Measurements from ENCODE around the gene PPEF1. TPM values are rescaled to one million over a fixed set of nuclear protein-coding genes. Genes with fewer than 3 reads are reported as not detected.

Gene PPEF1, protein sequence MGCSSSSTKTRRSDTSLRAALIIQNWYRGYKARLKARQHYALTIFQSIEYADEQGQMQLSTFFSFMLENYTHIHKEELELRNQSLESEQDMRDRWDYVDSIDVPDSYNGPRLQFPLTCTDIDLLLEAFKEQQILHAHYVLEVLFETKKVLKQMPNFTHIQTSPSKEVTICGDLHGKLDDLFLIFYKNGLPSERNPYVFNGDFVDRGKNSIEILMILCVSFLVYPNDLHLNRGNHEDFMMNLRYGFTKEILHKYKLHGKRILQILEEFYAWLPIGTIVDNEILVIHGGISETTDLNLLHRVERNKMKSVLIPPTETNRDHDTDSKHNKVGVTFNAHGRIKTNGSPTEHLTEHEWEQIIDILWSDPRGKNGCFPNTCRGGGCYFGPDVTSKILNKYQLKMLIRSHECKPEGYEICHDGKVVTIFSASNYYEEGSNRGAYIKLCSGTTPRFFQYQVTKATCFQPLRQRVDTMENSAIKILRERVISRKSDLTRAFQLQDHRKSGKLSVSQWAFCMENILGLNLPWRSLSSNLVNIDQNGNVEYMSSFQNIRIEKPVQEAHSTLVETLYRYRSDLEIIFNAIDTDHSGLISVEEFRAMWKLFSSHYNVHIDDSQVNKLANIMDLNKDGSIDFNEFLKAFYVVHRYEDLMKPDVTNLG
- polyA plus RNA-seq (ENCODE audit: low read depth in 6 of 6), result under 1 TPM in 1 of 6 donors, not detected in 5; 0.74 TPM

- Mint-ChIP-seq H3K36me3 (no peaks in the 10 kb centered on the region), H3K9me3 (no peaks in the 10 kb centered on the region), H3K4me1 (peaks cover 0 to 2% (median 0%) of the 10 kb centered on the region in 3 donors), H3K27me3 (no peaks in the 10 kb centered on the region), H3K27ac (no peak within 1 kb of the TSS), H3K4me3 (no peak within 1 kb of the TSS)
- DNase-seq, result no peak
- no peak for ATAC-seq (ENCODE audit: low read depth in 2 of 2)
Observed at GRCh38 chrX:18707426-18708049, at the start of gene PPEF1. PPEF1 (plus strand) TSS chrX:18707645; CDS start chrX:18707781, 136 bp downstream.

- Mint-ChIP-seq H3K36me3 (no peaks in the 10 kb centered on the region), H3K9me3 (peaks cover 0 to 8% (median 0%) of the 10 kb centered on the region in 7 donors), H3K4me1 (peaks cover 0 to 8% (median under 1%) of the 10 kb centered on the region in 3 donors), H3K4me3 (no peak overlapping the region), H3K27me3 (peaks cover 0 to 5% (median 5%) of the 10 kb centered on the region in 3 donors), H3K27ac (no peak overlapping the region)
- ATAC-seq (ENCODE audit: low read depth in 2 of 2) (no peak), DNase-seq (no peak)
Observed at GRCh38 chrX:18661273-18661672, 46.2 kb upstream of the PPEF1 start.

DNA sequence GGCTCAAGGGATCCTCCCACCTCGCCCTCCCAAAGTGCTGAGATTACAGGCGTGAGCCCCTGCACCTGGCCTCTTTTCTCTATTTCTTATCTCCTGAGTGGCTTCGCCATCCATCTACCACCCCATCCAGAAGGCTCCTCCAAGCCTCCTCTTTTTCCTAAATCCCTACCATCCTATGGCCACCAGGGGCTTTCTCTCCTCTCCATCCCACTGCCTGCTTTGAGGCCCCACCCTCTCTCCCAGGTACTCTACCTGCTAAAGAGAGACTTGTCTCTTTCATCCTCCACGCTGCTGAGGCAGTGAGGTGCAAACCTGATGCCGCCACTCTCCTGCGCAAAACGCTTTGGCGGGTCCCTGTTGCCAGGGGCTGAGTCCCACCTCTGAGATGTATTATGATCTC is 42.5 kb upstream of the PPEF1 start:
- DNase-seq, result no peak
- H3K4me3 Mint-ChIP-seq, result peak overlapping the region in 1 of 8 donors; percentile 59
- H3K9me3 Mint-ChIP-seq, result peaks cover 0 to 4% (median 0%) of the 10 kb centered on the region in 7 donors
- H3K27me3 Mint-ChIP-seq, result peaks cover 0 to 11% (median 8%) of the 10 kb centered on the region in 3 donors
- no peaks in the 10 kb centered on the region for H3K36me3 Mint-ChIP-seq
- H3K27ac Mint-ChIP-seq, result no peak overlapping the region
- no peak for ATAC-seq (ENCODE audit: low read depth in 2 of 2)
- peaks cover 9 to 19% (median 18%) of the 10 kb centered on the region in 3 donors for H3K4me1 Mint-ChIP-seq

DNA sequence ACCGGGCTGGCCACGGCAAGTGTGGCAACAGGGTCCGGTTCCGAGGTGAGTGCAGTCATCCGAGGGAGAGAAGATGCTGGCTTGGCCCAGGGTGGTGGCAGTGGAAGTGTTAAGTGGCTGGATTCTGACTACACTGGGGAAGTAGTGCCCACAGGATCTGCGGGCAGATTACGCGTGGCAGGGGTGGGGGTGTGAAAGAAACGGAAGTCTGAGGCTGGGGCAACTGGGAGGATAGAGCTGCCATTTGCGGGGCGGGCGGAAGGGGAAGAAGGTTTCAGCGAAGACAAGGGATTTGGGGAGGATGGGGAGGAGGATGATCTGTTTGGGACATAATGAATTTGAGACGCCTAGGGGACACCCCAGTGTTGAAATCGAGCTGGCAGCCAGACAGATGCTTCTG is 40.8 kb upstream of the PPEF1 start:
- Mint-ChIP-seq H3K36me3 (no peaks in the 10 kb centered on the region), H3K4me3 (peak overlapping the region in 1 of 8 donors; percentile 50), H3K4me1 (peaks cover 9 to 19% (median 18%) of the 10 kb centered on the region in 3 donors), H3K27me3 (peaks cover 0 to 11% (median 8%) of the 10 kb centered on the region in 3 donors), H3K9me3 (peaks cover 0 to 4% (median 0%) of the 10 kb centered on the region in 7 donors), H3K27ac (no peak overlapping the region)
- ATAC-seq (ENCODE audit: low read depth in 2 of 2) (no peak), DNase-seq (no peak)

DNA sequence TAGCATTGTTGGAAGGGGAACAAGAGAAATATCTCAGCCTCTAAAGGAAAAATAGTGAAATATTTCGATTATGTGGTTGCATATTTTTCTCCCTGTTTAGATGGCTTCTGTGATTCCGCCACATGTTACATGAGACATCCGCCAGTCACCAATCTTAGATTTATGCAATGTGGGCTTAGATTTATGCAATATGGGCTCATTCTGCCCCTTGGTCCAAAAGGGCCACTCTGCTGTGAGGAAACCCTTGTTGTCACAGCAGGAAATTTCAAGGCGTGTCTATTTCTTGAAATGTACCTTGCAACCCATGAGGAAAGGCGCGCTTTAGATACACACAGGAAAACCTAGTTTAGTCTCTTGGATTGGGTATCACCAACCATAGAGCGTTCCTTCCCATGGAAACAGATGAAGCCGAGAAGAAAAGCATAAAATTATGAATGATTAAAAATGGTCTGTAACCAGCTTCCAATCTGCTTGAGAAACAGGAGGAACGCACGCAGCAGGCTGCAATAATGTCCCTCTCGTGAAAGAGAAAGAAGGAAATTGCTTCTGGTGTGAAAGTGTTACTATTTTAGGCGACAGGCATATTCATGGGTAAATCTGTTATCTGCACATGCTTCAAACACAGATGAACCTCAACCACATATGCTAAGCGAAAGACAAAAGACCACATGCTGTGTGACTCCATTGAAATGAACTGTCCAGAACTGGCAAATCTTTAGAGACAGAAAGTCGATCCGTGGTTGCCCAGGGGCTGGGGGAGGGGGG is 39.2 kb upstream of the PPEF1 start:
- peak overlapping the region in 4 of 6 donors; percentile 8 to 76 (median 58) for H3K27ac Mint-ChIP-seq
- DNase-seq (no peak), ATAC-seq (ENCODE audit: low read depth in 2 of 2) (no peak)
- H3K36me3 Mint-ChIP-seq, result no peaks in the 10 kb centered on the region
- peaks cover 0 to 11% (median 8%) of the 10 kb centered on the region in 3 donors for H3K27me3 Mint-ChIP-seq
- peaks cover 0 to 5% (median 2%) of the 10 kb centered on the region in 7 donors for H3K9me3 Mint-ChIP-seq
- H3K4me3 Mint-ChIP-seq, result peak overlapping the region; percentile 38 to 77 (median 61)
- H3K4me1 Mint-ChIP-seq, result peaks cover 9 to 19% (median 18%) of the 10 kb centered on the region in 3 donors

- H3K4me1 Mint-ChIP-seq, result peaks cover 10 to 20% (median 12%) of the 10 kb centered on the region in 3 donors
- no peaks in the 10 kb centered on the region for H3K36me3 Mint-ChIP-seq
- peak within 1 kb of the TSS in 3 of 8 donors; percentile 19 to 76 (median 63) for H3K4me3 Mint-ChIP-seq
- DNase-seq (no peak), ATAC-seq (ENCODE audit: low read depth in 2 of 2) (no peak)
- H3K9me3 Mint-ChIP-seq, result peaks cover 0 to 5% (median 0%) of the 10 kb centered on the region in 7 donors
- peak within 1 kb of the TSS in 2 of 6 donors; percentile 37 to 49 for H3K27ac Mint-ChIP-seq
- H3K27me3 Mint-ChIP-seq, result no peaks in the 10 kb centered on the region
Observed at GRCh38 chrX:18672008-18672407, 35.4 kb upstream of the PPEF1 start, which contains the start of gene RS1. RS1 (minus strand) TSS chrX:18672108; CDS start chrX:18672068, 40 bp downstream.

GRCh38 chrX:18674417-18674787 is 33.0 kb upstream of the PPEF1 start:
- H3K4me3 Mint-ChIP-seq, result peak overlapping the region; percentile 76 to 94 (median 89)
- ATAC-seq (ENCODE audit: low read depth in 2 of 2) (peak; percentile 28 to 30), DNase-seq (no peak)
- H3K4me1 Mint-ChIP-seq, result peaks cover 11 to 13% (median 12%) of the 10 kb centered on the region in 3 donors
- peak overlapping the region; percentile 72 to 99 (median 94) for H3K27ac Mint-ChIP-seq
- H3K27me3 Mint-ChIP-seq, result no peaks in the 10 kb centered on the region
- no peaks in the 10 kb centered on the region for H3K36me3 Mint-ChIP-seq
- H3K9me3 Mint-ChIP-seq, result peaks cover 0 to 5% (median 0%) of the 10 kb centered on the region in 7 donors

DNA sequence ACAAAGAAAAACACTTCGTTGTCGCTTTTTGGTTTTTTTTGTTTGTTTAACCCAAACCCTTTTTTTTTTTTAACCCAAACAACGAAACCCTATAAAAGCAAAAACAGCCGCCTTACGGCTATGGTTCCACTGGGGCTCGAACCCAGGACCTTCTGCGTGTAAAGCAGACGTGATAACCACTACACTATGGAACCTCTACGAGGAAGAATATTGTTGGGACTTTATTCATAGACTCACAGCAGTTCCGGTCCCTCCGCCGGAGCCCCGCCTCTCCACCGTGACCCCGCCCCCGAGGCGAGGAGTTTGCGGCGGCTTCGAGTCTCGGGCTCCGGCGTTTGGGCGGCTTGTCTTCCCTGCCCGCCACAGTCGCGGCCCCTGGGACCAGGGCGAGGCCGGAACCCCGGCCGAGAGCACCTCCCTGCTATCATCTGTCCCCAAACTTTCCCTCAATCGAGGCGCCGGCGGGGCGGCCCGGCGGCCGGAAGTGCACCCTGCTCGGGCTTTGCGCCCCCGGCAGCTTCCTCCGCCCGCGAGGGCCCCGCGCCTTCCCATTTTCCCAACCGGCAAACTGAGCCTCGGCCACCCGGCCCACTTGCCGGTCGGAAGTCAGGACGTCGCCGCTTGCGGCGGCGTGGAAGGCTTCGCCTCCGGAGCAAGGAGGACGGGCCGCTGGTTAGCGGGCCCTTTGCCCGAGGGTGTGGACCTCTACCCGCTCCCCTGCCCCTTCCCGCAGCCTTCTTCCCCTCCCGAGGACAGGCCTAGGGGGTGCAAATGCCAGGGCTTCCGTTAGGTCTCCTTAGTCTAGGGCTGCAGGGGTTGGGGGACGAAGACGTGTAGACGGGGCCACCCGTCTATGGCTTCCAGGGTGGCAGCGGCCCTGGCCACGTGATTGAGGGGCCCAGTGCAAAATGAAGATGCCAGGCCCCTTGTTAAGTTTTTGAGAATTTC is 32.4 kb upstream of the PPEF1 start:
- peak overlapping the region; percentile 76 to 94 (median 89) for H3K4me3 Mint-ChIP-seq

GRCh38 chrX:18676050-18676449 is 31.4 kb upstream of the PPEF1 start:
- Mint-ChIP-seq H3K27ac (peak overlapping the region in 3 of 6 donors; percentile 66 to 95 (median 95)), H3K9me3 (peaks cover 0 to 5% (median 0%) of the 10 kb centered on the region in 7 donors), H3K4me3 (peak overlapping the region in 6 of 8 donors; percentile 36 to 94 (median 82)), H3K27me3 (no peaks in the 10 kb centered on the region), H3K4me1 (peaks cover 11 to 13% (median 12%) of the 10 kb centered on the region in 3 donors), H3K36me3 (no peaks in the 10 kb centered on the region)
- DNase-seq, result no peak
- ATAC-seq (ENCODE audit: low read depth in 2 of 2), result no peak

More for the DNA sequence above, 32.4 kb upstream of the PPEF1 start:
- H3K4me1 Mint-ChIP-seq, result peaks cover 11 to 13% (median 12%) of the 10 kb centered on the region in 3 donors
- peak overlapping the region; percentile 72 to 99 (median 95) for H3K27ac Mint-ChIP-seq
- ATAC-seq (ENCODE audit: low read depth in 2 of 2) (peak; percentile 75), DNase-seq (peak; percentile 87)
- no peaks in the 10 kb centered on the region for H3K27me3 Mint-ChIP-seq
- no peaks in the 10 kb centered on the region for H3K36me3 Mint-ChIP-seq
- peaks cover 0 to 5% (median 0%) of the 10 kb centered on the region in 7 donors for H3K9me3 Mint-ChIP-seq

DNA sequence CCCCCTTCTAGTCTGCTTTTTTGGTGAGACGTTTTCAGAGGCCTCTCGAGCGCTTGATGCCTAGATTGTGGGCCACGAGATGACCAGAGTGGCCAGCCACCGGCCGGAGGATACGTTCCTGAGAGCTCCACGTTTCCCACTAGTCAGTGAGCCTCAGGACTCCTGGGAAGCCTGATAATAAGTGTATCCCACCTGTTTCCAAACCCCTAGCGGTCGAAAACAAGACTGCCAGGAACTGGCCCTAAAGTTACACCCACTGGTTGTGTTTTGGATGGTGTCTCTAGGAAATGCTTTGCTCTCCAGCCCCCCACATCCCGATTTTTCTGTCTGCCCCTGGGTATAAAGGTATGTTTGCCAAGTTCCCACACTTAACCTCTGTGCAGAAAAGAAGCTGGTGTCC is 31.0 kb upstream of the PPEF1 start:
- Mint-ChIP-seq H3K27ac (peak overlapping the region in 3 of 6 donors; percentile 21 to 95 (median 95)), H3K4me3 (peak overlapping the region in 6 of 8 donors; percentile 12 to 94 (median 82)), H3K27me3 (no peaks in the 10 kb centered on the region), H3K36me3 (no peaks in the 10 kb centered on the region), H3K9me3 (peaks cover 0 to 5% (median 0%) of the 10 kb centered on the region in 7 donors), H3K4me1 (peaks cover 11 to 13% (median 12%) of the 10 kb centered on the region in 3 donors)
- ATAC-seq (ENCODE audit: low read depth in 2 of 2) (no peak), DNase-seq (no peak)

DNA sequence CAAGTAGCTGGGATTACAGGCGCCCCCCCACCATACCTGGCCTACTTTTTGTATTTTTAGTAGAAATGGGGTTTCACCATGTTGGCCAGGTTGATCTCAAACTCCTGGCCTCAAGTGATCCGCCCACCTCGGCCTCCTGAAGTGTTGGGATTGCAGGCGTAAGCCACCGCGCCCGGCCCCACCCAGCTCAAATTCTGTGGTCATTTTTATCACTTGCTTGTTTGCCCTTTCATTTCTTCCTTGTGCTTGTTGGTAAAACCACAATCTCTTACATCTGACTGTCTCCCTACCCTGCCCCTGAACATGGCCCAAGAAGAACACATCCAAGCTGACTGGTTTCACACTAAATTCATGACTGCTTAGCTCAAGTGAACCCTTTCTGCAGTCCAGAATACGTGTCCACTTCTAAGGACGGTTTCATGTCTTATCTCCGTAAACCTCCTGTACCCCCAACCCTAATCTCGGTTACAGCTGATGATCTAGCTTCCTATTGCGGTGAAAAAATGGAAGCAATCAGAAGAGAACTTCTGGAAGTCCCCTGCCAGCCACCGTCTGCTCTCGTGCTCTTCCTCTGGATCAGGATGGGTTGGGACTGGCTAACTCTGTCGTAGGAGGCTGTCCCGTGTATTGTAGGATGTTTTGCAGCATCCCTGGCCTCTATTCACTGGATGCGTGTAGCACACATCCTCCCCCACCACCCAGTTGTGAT is 30.1 kb upstream of the PPEF1 start:
- no peak for ATAC-seq (ENCODE audit: low read depth in 2 of 2)
- H3K4me1 Mint-ChIP-seq, result peaks cover 11 to 13% (median 12%) of the 10 kb centered on the region in 3 donors
- H3K27ac Mint-ChIP-seq, result no peak overlapping the region
- no peak for DNase-seq
- peaks cover 0 to 5% (median 0%) of the 10 kb centered on the region in 7 donors for H3K9me3 Mint-ChIP-seq
- H3K36me3 Mint-ChIP-seq, result no peaks in the 10 kb centered on the region
- no peaks in the 10 kb centered on the region for H3K27me3 Mint-ChIP-seq
- H3K4me3 Mint-ChIP-seq, result peak overlapping the region in 2 of 8 donors; percentile 52 to 70

Measured in naive B cell (primary cell).